Smooth muscle cell (in vitro differentiated cells): ENCODE measurements around the gene DHRS1. TPM values are rescaled to one million over a fixed set of nuclear protein-coding genes. Genes with fewer than 3 reads are reported as not detected.
A peak's percentile ranks its signal among the peaks of the same experiment; 100 is the strongest.

Experiments used
- DNase-seq: peaks from one replicate; lab custom pipeline; 2025; ENCODE audit not compliant: unreplicated experiment; lab: John Stamatoyannopoulos, UW
- H2AFZ ChIP-seq: fragments of 200-600 bp; sonication (generic); 2 replicates; pipeline ENCODE4 v1.6.0; 2016; ENCODE audit warnings: antibody characterized with exemption, low read depth, mild to moderate bottlenecking
- H3F3A ChIP-seq: fragments of 200-600 bp; sonication (generic); 2 replicates; pipeline ENCODE4 v1.6.0; 2017; ENCODE audit warnings: antibody characterized with exemption, low read depth
- H3K27ac ChIP-seq: fragments of 200-600 bp; sonication (generic); 2 replicates; pipeline ENCODE4 v1.5.1; 2016; ENCODE audit warnings: low read depth, mild to moderate bottlenecking
- H3K27me3 ChIP-seq: fragments of 200-600 bp; sonication (generic); 2 replicates; pipeline ENCODE4 v1.6.1; 2016; ENCODE audit warnings: low read depth, mild to moderate bottlenecking
- H3K36me3 ChIP-seq: fragments of 200-600 bp; sonication (generic); 2 replicates; pipeline ENCODE4 v1.5.1; 2016; ENCODE audit warnings: low read depth
- H3K4me1 ChIP-seq: fragments of 200-600 bp; sonication (generic); 2 replicates; pipeline ENCODE4 v1.5.1; 2016; ENCODE audit warnings: low read depth
- H3K4me2 ChIP-seq: fragments of 200-600 bp; sonication (generic); 2 replicates; pipeline ENCODE4 v1.6.0; 2016; ENCODE audit warnings: mild to moderate bottlenecking
- H3K4me3 ChIP-seq: fragments of 200-600 bp; sonication (generic); 2 replicates; pipeline ENCODE4 v1.5.1; 2016; ENCODE audit warnings: mild to moderate bottlenecking
- H3K79me2 ChIP-seq: fragments of 200-600 bp; sonication (generic); 2 replicates; pipeline ENCODE4 v1.6.0; 2016; ENCODE audit warnings: low read depth, mild to moderate bottlenecking
- H3K9ac ChIP-seq: fragments of 200-600 bp; sonication (generic); 2 replicates; pipeline ENCODE4 v1.6.0; 2016; ENCODE audit warnings: low read depth
- H3K9me3 ChIP-seq: fragments of 200-600 bp; sonication (generic); replicated peaks from 2 replicates; pipeline ENCODE4 v1.5.1; 2016; ENCODE audit warnings: low read depth
- H4K20me1 ChIP-seq: fragments of 200-600 bp; sonication (generic); 2 replicates; pipeline ENCODE4 v1.6.0; 2016; ENCODE audit warnings: low read depth
- WGBS: methylation state at CpG from one replicate; pipeline ENCODE4 v1.1.7; 2016; ENCODE audit warnings: low lambda C conversion rate; 5-methylcytosine and 5-hydroxymethylcytosine counted together
- polyA plus RNA-seq: library from polyadenylated mRNA; unstranded; fragments of >200 nt; fragmentation: Nextera tagmentation; extraction: Ambion mirVana; gene quantifications from 2 replicates; pipeline ENCODE4 v1.2.1, GENCODE V29; 2016
- total RNA-seq: library from RNA; depleted of rRNA; stranded (reverse); fragments of >200 nt; gene quantifications from 2 replicates; pipeline ENCODE4 v1.2.3, GENCODE V29; 2014
- TF ChIP-seq, protein P1 (sequence below): fragments of 200-600 bp; sonication (generic); IDR thresholded peaks from 2 replicates; pipeline ENCODE4 v1.5.1; 2017; ENCODE audit warnings: borderline replicate concordance, mild to moderate bottlenecking, antibody characterized with exemption; ENCODE audit not compliant: insufficient read depth, poor library complexity, severe bottlenecking

Gene DHRS1
- total and polyA plus RNA-seq, 2 experiments from 2014 or later: 22.5 to 25.2 TPM

DNA sequence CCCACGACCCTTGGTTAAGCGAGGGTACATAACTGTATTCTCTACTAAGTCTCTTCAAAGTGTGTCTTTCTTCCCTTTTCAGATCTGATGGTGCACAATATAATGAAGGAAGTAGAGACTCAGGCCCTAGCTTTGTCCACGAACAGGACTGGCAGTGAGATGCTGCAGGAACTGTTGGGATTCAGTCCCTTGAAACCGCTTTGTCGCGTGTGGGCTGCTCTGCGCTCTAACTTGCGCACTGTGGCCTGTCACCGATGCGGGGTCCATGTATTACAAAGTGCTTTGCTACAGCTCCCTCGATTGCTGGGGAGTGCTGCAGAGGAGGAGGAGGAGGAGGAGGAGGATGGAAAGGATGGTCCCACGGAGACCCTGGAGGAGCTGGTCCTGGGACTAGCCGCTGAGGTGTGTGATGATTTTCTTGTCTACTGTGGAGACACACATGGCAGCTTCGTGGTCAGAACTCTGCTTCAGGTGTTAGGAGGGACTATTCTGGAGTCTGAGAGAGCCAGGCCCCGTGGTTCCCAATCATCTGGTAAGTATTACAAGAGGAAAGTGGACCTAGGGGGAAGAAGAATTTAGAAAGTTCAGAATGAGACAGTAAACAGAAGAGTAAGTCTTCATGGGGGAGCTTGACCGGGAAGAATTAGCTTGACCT is 873 bp upstream of the DHRS1 start:
- Histone ChIP-seq H3K9me3 (no peaks in the 10 kb centered on the region), H3K27me3 (no peaks in the 10 kb centered on the region), H3K27ac (peak overlapping the region; percentile 80), H3K4me1 (peaks cover 13% of the 10 kb centered on the region), H4K20me1 (no peaks in the 10 kb centered on the region), H2AFZ (peak overlapping the region; percentile 90), H3K4me2 (peak overlapping the region; percentile 99), H3K4me3 (peak overlapping the region; percentile 88), H3K9ac (peak overlapping the region; percentile 92), H3K36me3 (no peaks in the 10 kb centered on the region), H3K79me2 (peaks cover 16% of the 10 kb centered on the region), H3F3A (peaks cover 7% of the 10 kb centered on the region)
- no peak for DNase-seq
- WGBS: 44% methylated on average over 16 of the region's 16 CpGs
- TF ChIP-seq, protein P1, sequence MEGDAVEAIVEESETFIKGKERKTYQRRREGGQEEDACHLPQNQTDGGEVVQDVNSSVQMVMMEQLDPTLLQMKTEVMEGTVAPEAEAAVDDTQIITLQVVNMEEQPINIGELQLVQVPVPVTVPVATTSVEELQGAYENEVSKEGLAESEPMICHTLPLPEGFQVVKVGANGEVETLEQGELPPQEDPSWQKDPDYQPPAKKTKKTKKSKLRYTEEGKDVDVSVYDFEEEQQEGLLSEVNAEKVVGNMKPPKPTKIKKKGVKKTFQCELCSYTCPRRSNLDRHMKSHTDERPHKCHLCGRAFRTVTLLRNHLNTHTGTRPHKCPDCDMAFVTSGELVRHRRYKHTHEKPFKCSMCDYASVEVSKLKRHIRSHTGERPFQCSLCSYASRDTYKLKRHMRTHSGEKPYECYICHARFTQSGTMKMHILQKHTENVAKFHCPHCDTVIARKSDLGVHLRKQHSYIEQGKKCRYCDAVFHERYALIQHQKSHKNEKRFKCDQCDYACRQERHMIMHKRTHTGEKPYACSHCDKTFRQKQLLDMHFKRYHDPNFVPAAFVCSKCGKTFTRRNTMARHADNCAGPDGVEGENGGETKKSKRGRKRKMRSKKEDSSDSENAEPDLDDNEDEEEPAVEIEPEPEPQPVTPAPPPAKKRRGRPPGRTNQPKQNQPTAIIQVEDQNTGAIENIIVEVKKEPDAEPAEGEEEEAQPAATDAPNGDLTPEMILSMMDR: no peak

DNA sequence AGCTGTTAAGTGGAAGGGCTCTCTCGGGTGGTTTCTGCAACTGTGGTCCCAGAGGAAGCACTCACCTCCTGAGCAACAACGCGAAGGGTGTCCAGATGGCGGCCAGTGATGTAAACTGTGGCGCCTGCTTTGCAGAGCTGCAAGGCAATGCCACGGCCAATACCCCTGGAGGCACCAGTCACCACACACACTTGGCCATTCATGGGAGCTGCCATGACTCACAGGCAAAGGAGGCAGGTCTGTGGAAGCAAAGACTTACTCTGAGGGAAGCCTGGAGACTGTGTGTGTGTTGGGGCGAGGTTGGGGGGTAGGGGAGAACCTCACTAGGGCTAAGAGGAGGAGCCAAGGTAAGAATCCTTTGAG is 707 bp downstream of the DHRS1 start:
- TF ChIP-seq, protein P1: no peak
- DNase-seq: peak; percentile 17

DNA sequence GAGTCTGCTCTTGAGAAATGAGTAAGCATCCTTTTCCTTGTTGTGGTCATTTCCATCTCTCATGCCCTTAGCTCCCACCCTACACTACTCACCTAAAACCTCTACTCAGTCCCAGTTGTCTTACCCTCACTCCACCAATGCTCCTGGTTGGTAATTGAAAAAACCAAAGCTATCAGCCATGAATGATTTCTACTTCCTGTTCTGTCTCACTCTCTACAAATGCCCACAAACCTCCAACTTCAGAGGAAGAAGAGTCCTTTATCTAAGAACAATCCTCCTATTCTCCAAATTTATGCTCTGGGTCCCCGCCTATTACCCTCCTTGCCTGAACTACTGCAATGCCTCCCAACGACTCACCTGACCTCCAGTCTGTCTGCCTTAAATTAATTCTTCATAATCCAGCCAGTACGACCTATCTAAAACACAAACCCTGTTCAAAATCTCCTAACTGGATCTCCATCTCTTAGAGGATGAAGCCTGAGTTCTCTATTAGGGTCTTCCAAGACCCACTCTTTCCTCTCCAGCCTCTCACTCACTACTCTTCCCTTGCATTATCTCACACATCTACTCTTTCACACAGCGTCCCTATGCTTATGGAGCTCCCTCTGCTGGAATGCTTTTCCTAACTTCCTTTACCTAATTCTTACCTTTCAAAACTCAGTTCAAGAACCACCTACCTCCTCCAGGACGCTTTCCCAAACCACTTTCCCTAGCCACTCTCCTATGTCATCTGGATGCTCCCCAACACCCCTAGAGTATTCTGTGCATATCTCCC is 2.2 kb downstream of the DHRS1 start:
- peak overlapping the region; percentile 50 for H3K27ac ChIP-seq
- TF ChIP-seq, protein P1: peak; percentile 32
- 63% methylated on average over 5 of the region's 5 CpGs for WGBS
- no peak overlapping the region for H3K4me2 ChIP-seq
- H3F3A ChIP-seq: peaks cover 7% of the 10 kb centered on the region
- no peak overlapping the region for H2AFZ ChIP-seq
- no peaks in the 10 kb centered on the region for H3K9me3 ChIP-seq
- DNase-seq: no peak
- H3K27me3 ChIP-seq: no peaks in the 10 kb centered on the region
- H3K36me3 ChIP-seq: no peaks in the 10 kb centered on the region
- peaks cover 16% of the 10 kb centered on the region for H3K79me2 ChIP-seq
- no peak overlapping the region for H3K4me3 ChIP-seq
- no peaks in the 10 kb centered on the region for H4K20me1 ChIP-seq
- peaks cover 13% of the 10 kb centered on the region for H3K4me1 ChIP-seq
- H3K9ac ChIP-seq: no peak overlapping the region

More for the DNA sequence above, 707 bp downstream of the DHRS1 start:
- peak overlapping the region; percentile 90 for H2AFZ ChIP-seq
- 63% methylated on average over 7 of the region's 7 CpGs for WGBS
- H3K27me3 ChIP-seq: no peaks in the 10 kb centered on the region
- H3K4me2 ChIP-seq: peak overlapping the region; percentile 99
- H3F3A ChIP-seq: peaks cover 7% of the 10 kb centered on the region
- peaks cover 13% of the 10 kb centered on the region for H3K4me1 ChIP-seq
- H3K79me2 ChIP-seq: peaks cover 16% of the 10 kb centered on the region
- no peaks in the 10 kb centered on the region for H4K20me1 ChIP-seq
- H3K9ac ChIP-seq: peak overlapping the region; percentile 92
- no peaks in the 10 kb centered on the region for H3K9me3 ChIP-seq
- H3K36me3 ChIP-seq: no peaks in the 10 kb centered on the region
- peak overlapping the region; percentile 88 for H3K4me3 ChIP-seq
- H3K27ac ChIP-seq: peak overlapping the region; percentile 80
